Activated CD8-positive, alpha-beta memory T cell treated with anti-CD3 and anti-CD28 coated beads, Interleukin-2, amount 50 U/mL, for 1 hour (primary cell): Measurements from ENCODE around the gene SLC22A8.
"Not testable (repeated sequence)": the region's sequence is repeated elsewhere in the genome, so short reads cannot be mapped to it uniquely, and the experiment has no call there.

ENCODE experiments used
- DNase-seq: peaks from one replicate; pipeline ENCODE4 v3.0.0-alpha.2; 2020; ENCODE audit errors: extremely low read depth

Gene SLC22A8, protein sequence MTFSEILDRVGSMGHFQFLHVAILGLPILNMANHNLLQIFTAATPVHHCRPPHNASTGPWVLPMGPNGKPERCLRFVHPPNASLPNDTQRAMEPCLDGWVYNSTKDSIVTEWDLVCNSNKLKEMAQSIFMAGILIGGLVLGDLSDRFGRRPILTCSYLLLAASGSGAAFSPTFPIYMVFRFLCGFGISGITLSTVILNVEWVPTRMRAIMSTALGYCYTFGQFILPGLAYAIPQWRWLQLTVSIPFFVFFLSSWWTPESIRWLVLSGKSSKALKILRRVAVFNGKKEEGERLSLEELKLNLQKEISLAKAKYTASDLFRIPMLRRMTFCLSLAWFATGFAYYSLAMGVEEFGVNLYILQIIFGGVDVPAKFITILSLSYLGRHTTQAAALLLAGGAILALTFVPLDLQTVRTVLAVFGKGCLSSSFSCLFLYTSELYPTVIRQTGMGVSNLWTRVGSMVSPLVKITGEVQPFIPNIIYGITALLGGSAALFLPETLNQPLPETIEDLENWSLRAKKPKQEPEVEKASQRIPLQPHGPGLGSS

DNA sequence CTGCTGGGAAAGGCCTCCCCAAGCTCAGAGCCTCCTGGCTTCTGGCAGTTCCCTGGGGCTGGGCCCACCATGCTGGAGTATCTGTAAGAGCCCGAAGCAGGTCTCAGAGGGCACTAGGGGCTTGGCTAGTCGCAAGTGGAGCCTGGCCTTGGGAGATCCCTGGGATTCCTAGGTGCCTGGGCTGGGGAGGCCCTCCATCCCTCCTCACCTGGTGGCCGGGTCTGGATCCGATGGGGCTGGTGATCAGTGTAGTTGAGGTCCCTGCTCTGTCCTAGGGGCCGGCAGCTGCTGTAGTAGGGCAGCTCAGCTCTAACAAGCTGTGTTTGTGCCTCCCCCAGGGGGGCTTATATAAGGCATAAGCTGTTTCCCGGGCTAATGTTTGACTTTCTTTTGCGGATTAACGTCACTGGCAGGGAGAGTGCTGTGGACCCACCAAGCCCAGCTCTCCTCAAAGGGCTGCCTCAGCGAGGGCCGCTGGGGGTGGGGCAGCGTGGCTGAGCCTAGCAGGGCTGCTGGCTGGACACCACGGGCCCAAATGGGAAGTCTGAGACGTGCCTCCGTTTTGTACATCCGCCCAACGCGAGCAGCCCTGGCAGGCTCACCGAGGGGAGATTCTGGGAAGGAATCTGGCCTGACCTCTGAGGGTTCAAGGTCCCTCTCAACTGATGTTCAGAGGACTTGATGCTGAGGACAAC lies at the start of gene SLC22A8:
TSS of gene SLC22A8 (minus strand) at position 321 of the 695 bp plus-strand sequence. CDS start 883 bp downstream, outside the sequence.
- no peak for DNase-seq

DNA sequence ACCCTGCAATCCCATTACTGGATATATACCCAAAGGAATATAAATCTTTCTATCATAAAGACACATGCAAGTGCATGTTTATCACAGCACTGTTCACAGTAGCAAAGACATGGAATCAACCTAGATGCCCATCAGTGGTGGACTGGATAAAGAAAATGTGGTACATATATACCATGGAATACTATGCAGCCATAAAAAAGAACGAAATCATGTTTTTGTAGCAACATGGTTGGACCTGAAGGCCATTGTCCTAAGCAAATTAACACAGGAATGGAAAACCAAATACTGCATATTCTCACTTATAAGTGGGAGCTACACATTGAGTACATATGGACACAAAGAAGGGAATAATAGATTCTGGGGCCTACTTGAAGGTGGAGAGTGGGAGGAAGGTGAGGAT lies 30.6 kb upstream of the SLC22A8 start:
- DNase-seq, result not testable (repeated sequence)

DNA sequence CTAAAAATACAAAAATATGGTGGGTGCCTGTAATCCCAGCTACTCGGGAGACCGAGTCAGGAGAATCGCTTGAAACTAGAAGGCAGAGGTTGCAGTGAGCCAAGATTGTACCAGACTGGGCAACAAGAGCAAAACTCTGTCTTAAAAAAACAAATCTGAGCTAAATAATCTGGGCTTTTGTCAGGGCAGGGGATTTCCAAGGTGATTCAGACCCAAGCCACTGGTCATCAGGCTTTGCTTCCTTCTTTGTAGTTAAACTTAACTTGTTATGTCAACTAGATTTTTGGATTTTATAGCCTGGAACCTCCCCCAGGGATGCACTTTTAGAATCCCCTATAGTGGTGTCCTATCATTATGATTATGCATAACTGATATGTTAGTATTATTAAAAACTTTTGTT lies 27.0 kb upstream of the SLC22A8 start:
- no peak for DNase-seq

DNA sequence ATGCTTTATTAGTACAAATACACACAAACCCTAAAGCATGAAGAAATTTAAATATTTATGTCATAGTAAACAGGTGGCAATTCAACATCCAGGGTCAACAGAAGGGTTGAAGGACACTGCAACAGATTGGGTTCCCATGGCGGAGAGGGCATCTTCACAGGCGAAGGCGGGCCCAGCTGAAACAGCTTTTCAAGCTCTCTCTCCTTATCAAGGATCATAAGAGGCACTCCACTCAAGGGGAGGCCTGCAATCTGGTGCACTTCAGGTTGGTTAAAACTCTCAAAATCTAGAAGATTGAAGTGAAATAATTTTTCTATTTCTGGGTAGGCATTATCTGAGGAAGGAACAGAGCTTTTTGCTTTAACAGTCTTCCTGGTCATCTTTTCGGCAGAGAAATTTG lies 16.8 kb upstream of the SLC22A8 start:
- no peak for DNase-seq

DNA sequence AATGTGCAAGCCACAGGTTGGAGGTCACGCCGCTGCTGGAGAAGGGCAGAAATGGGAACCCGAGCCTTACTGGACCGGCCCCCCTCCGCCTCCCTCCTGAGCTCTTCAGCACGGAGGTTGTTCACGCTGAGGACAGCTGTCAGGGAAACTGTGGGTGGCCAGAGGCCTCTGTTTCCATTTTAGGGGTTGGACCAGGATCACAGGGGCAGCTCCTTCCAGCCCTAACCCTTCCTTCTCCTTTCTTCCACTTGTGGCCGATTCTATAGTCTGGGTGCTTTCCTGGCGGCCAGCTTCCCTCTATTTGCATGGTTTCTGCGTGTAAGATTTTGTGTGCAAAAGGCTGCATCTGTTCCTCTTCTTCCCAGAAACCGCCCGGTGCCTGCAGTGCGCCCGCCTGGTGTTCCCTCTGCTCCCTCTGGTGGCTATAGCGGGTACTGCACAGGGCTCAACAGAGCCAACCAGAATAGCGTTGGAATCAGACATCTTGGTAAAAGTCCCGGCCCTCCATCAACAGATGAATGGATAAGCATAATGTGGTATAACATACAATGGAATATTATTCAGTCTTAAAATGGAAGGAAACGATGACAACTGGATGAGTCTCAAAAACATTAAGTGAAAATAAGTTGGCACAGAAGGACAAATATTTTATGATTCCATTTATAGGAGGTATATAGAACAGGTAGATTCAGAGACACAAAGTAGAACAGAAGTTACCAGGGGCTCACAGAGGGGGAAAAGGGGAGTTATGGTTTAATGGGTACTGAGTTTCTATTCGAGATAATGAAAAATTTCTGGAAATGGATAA lies 8.4 kb upstream of the SLC22A8 start:
- DNase-seq, result peak; percentile 52

DNA sequence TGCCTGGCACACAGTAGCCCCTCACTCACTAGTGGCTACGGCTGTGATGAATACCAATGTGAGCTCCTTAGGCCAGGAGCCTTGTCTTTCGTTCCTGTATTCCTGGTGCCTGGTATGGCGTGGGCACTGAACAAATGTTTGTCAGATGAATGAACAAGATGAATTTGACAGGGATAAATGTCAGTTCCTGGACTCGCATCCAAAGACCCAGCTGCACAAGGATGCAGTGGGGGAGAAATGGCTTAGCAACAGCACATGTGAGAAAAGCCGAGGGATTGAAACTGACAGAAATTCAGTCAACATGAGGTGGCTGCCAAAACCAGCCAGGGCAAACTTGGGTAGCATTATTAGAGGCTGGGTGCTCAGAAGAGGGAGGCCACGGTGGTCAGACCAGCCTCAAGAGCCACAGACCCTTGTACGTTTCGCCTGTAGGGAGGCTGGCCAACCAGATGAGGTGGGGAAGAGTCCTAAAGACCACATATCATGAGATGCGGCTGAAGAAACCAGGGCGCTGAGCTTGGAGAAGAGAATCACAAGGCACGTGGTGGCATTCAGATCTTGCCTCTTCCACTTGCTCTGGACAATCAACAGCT lies 7.7 kb upstream of the SLC22A8 start:
- no peak for DNase-seq

DNA sequence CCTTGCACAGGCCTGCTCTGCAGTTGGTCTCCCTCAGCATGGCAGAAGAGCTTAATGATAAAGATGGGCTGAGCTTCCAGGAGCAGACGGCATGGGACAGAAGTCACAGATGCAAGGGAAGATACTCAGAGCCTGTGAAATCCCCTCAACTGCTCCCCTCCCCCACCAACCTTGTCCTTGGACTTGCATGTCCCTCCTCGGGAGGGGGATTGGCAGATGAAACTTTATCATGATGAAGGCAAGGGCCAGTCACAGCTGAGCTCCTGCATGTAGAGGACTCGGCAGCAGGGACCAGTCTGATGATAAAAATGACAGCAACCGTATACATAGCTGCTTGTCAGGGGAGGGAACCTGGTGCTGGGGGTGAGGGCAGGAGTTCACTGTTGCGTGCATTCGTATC lies 6.8 kb upstream of the SLC22A8 start:
- no peak for DNase-seq

DNA sequence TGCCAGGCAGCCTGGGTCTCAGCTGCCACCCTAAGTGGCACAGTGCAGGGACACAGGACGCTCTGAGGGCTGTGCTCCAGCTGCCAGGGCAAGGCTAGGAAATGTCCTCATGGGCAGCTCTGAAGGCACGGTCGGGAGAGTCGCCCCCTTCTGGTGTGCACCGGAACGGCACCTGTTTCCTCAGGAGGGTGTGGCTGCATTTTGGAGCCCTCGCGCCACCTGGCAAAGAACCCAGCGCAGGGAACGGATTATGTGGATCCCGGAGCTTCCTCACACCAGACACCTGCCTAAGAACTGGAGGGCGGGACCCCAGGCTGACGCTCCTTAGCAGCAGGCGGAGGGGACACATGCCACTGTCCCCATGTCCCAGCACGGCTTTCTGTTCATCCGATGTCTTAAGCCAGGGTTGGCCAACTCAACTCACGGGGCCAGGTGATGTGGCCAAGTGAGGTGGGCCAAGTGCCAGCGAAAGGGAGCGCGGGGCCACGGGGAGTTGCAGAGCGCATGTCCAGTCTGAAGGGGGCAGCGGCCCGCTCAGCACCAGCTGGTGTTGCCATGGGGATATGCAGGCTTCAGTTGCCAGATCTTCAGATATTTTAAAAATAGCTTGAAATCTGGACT lies 5.1 kb upstream of the SLC22A8 start:
- DNase-seq, result no peak

DNA sequence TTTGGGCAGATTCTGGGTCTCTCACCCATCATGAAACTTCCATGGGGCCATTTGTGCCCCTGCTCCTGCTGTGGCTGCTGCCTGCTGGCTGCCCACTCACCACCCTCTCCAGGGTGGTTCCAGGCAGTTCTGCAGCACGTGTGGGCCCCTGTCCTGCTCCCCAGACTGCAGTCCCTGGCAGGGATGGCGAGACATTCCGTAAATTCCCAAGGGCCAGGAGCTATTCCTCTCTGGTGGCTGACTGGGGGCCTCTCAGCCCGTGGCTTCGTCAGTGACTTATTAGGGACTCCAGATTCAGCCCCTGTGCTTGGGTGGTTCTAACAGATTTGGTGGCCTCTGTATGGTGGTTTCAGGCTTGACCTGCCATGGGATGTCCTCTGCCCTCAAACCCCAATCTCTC lies 3.9 kb upstream of the SLC22A8 start:
- no peak for DNase-seq

DNA sequence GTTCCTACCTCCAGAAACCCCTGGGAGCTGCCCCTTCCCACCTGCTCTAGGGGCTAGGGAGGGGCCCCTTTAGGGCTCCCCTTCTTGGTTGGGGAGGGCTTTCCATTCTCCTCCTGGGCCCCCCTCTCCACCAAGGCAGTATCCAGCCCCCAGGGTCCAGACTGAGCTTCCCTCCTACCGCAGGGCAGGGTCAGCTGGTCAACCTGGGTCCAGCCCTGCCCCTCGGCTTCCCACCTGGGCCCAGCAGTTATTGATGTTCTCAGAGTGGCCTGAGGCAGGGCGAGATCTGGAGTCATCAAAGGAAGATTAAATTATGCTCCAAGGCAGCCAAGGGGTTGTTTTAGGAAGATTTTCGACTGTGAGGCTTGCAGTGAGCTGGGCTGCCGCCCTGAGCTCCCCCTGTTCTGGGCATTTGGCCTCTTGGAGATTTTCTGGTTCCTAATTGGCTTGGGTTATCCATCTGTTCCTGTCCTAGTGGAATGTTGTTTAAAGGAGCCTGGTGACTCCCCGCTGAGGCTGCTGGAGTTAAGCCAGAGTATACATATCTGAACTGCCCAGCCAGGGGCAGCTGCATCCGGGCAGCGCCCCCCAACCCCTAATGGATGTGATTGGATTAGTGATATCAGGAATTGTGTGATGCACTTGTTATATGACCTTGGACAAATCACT lies 1.8 kb upstream of the SLC22A8 start:
- no peak for DNase-seq

DNA sequence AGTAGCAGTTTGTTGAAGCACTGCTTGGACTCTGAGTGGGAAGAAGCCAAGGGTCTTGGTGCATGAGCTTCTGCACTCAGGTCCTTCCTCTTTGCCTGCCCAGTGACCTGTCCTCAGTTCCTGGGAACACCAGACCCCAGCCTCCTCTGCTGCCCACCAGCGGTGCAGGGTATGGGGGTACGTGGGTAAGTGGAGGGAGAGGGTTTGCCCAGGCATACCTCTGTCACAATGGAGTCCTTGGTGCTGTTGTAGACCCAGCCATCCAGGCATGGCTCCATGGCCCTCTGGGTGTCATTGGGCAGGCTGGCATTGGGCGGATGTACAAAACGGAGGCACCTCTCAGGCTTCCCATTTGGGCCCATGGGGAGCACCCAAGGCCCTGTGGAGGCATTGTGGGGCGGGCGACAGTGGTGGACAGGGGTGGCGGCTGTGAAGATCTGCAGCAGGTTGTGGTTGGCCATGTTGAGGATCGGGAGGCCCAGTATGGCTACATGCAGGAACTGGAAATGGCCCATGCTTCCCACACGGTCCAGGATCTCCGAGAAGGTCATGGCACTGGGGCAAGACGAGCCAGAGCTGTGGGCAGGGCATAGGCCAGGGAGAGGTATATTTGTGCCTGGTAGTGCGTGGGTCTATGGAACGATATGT lies 1.1 kb downstream of the SLC22A8 start:
- DNase-seq, result no peak

DNA sequence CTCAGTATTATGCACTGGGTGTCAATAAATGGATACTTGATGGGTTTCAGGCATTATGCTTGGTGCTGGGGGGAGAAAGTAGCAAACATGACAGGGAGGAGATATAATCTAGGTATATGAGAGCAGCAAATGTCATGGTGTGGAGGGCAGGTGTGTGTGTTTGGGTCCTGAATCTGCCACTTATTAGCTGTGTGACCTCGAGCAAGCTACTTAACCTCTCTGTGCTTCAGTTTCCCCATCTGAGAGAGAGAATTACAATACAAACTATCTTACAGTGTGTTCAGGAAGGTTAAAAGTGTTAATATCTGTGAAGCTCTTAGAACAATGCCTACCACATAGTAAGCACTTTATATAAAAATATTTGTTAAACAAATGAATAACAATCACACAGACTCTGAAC lies 2.8 kb downstream of the SLC22A8 start:
- DNase-seq, result no peak

DNA sequence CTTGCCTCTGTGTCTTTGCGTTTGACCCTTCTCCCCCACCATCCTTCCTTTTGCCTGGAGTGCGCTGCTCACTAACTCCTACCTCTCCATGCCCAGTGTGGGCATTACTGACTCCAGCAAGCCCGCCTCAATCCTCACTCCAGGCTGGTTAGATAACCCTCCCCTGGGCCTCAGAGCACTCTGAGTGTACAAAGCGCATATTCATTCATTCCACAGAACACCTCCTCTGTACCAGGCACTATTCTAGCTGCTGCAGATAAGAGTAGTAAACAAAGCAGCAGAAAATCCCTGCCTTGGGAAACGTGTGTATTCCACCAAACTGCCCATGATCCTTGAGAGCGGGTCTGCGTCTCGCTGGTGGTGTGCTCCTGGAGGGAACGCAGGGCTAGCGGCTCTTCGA lies 3.2 kb downstream of the SLC22A8 start:
- no peak for DNase-seq

DNA sequence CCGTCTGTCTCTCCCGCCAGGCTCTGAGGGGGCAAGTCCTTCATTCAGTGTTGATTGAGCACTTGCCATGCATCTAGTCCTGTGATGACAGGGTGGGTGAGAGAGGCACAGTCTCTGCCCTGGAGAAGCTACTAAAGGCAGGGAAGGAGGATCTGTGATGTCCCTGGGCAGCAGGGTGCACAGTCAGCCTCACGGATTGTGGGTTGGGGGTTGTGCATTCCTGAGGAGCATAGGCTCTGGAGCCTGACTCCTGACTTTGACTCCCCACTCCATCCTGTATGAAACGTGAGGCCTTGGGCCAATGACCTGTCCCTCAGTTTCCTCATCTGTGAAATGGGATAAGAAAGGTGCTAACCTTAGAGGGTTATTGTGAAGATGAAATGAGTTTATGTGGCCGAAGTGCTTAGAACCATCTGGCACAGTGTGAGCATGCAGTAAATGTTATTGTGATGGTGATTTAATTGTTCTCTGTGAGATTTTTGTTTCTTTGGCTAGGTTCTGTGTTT lies 4.7 kb downstream of the SLC22A8 start:
- no peak for DNase-seq

DNA sequence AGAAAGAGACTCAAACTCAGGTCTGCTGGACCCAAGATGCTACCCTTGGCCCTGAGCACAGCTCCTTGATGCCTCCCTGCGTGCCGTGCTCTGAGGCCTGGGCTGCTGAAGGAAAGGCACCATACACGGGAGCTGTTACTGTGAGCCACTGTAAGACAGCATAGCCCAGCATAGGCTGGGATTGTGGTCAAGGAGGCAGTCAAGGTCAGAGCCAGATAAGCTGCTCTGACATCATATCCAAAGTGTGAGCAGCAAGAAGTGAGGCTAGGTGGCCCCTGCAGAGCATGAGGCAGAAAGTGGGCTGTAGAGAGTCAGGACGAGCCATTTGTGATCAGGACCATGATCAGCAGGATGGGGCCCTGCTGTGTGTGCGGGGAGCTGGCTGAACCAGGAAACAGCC lies 7.7 kb downstream of the SLC22A8 start:
- no peak for DNase-seq

DNA sequence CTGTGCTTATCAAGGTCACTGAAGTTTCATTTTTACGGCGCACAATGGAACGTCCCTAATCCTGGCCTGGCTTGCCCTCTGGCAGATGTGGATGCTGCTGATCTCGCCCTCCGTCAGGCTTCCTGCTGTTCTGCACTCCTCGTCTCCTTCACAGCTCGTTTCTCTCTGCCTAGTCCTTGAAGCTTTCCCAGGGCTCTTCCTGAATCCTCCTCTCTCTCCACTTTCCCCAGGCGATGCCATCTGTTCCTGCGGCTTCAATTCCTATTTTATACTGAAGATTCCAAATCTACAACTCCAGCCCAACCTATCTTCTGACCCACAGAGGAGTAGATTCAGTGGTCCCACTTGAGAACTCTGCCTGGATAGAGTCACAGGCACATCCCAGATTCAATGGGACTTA lies 14.2 kb downstream of the SLC22A8 start:
- no peak for DNase-seq

DNA sequence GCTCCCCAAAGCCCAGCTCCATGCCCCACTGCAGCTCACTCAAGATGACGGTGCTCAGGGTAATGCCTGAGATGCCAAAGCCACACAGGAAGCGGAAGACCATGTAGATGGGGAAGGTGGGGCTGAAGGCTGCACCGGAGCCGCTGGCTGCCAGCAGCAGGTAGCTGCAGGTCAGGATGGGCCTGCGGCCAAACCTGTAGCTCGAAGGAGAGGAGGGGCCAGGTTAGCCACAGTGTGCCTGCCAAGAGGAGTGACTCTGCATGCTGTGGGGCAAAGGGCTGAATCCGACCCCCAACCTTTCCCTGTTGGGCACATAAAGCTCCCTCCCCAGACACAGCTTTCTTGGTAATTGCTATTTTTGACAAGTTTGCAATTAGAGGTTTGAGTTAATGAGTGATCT lies 16.0 kb downstream of the SLC22A8 start:
- DNase-seq, result no peak

DNA sequence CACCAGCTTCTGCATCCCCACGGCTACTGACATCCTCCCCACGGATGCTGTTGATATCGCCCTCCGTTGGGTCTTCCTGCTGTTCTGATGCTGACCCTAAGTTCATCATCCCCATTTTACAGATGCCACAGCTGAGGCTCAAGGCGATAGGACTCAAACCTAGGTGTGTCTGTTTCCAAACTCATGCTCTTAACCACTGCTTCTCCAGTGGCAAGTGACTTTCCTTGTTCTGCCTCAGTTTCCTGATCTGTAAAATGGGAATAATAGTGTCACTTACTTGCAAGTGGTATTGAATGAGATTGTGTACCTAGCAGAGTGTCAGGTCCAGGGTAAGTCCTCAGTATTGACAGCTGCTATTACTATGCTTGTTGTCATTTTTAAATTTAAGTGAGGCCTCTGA lies 16.5 kb downstream of the SLC22A8 start:
- no peak for DNase-seq

DNA sequence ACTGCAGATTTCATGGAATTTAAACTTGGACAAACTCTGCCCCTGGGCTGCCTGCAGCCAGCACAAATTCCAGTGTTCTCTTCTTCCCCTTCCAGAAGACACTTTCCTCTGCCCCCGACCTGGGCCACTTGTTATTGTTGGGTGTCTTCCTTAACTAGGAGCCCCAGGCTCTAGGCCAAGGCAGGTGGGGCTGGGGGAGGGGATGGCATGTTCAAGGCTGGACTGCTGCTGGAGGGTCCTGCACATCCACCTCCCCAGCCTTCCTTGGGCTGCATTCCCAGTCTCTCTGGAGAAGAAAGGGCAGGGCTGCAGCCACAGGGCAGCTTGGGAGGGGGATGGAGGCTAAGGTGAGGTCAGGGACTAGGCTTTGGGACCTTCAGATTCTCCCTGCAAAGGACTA lies 19.4 kb downstream of the SLC22A8 start:
- DNase-seq, result no peak

DNA sequence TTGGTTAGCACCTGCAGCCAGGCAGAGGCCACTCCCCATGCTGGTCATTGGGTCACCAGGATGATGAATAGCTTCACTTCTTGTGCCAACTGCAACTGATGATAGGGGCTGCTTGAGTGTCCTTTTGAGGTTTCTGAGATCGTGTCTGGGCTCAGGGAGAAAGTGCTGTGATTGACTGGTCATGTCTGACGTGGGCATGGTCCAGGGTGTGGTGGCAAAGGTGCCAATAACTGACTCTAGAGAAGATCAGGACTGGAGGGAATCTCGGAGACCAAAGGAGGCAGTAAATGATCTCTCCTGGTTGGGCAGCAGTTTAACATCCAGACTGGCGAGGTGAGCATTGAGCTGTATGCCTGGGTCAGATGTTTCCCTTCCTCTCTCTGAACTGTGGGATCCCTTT lies 20.9 kb downstream of the SLC22A8 start:
- no peak for DNase-seq
